PC-3 (cell line): ENCODE data around the gene PRDM15. TPM values are rescaled to one million over a fixed set of nuclear protein-coding genes. Genes with fewer than 3 reads are reported as not detected.
A peak's percentile ranks its signal among the peaks of the same experiment; 100 is the strongest.

Source experiments
- ATAC-seq: fragments of 200-7000 bp; cut with Tn5 transposase; 2 replicates; pipeline ENCODE4 v1.9.1; 2020; ENCODE audit warnings: mild to moderate bottlenecking, moderate library complexity
- BruUV-seq: library from RNA; stranded (reverse); fragments of 400-500 nt; replicated peaks from 2 replicates; lab custom pipeline; 2021; lab: Mats Ljungman, UMichigan
- CTCF ChIA-PET: fragments of 300-600 bp; sonication (Branson Sonifier 250); formaldehyde crosslinking; loops from one replicate; lab custom pipeline; 2022; ENCODE audit warnings: antibody characterized with exemption; lab: Charles Lee
- POLR2A ChIA-PET: fragments of 300-600 bp; sonication (Branson Sonifier 250); formaldehyde crosslinking; loops from one replicate; lab custom pipeline; 2022; ENCODE audit warnings: antibody characterized with exemption; ENCODE audit not compliant: unreplicated experiment; lab: Charles Lee
- DNase-seq: peaks from one replicate; pipeline ENCODE4 v3.0.0-alpha.2; 2015
- H2AFZ ChIP-seq: fragments of 300-600 bp; sonication (generic); 2 replicates; pipeline ENCODE4 v1.6.0; 2016; ENCODE audit warnings: antibody characterized with exemption, low read length
- H3F3A ChIP-seq: fragments of 300-600 bp; sonication (generic); one replicate; pipeline ENCODE4 v1.6.0; 2017; ENCODE audit warnings: antibody characterized with exemption, low read length, control low read depth, mild to moderate bottlenecking; ENCODE audit not compliant: unreplicated experiment
- H3K27ac ChIP-seq: fragments of 300-600 bp; sonication (generic); 2 replicates; pipeline ENCODE4 v1.5.1; 2016; ENCODE audit warnings: mild to moderate bottlenecking, low read length
- H3K27me3 ChIP-seq: fragments of 300-600 bp; sonication (generic); 2 replicates; pipeline ENCODE4 v1.6.1; 2016; ENCODE audit warnings: low read length, mixed read lengths
- H3K36me3 ChIP-seq: fragments of 300-600 bp; sonication (generic); 2 replicates; pipeline ENCODE4 v1.6.1; 2016; ENCODE audit warnings: low read depth, mixed run types, low read length, mixed read lengths
- H3K4me1 ChIP-seq: fragments of 300-600 bp; sonication (generic); 2 replicates; pipeline ENCODE4 v1.5.1; 2016; ENCODE audit warnings: low read length; ENCODE audit not compliant: insufficient read depth
- H3K4me2 ChIP-seq: fragments of 300-600 bp; sonication (generic); 2 replicates; pipeline ENCODE4 v1.6.0; 2016; ENCODE audit warnings: low read length
- H3K4me3 ChIP-seq: fragments of 300-600 bp; sonication (generic); 2 replicates; pipeline ENCODE4 v1.5.1; 2016; ENCODE audit warnings: mild to moderate bottlenecking, low read length, mixed read lengths
- H3K79me2 ChIP-seq: fragments of 300-600 bp; sonication (generic); 2 replicates; pipeline ENCODE4 v1.6.1; 2017; ENCODE audit warnings: low read length, mixed read lengths
- H3K9ac ChIP-seq: fragments of 300-600 bp; sonication (generic); 2 replicates; pipeline ENCODE4 v1.6.0; 2016; ENCODE audit warnings: mild to moderate bottlenecking, low read length
- H3K9me2 ChIP-seq: fragments of 300-600 bp; sonication (generic); replicated peaks from 2 replicates; pipeline ENCODE4 v1.6.1; 2016; ENCODE audit warnings: mixed run types, low read length, mixed read lengths
- H3K9me3 ChIP-seq: fragments of 300-600 bp; sonication (generic); 2 replicates; pipeline ENCODE4 v1.6.1; 2016; ENCODE audit warnings: low read length, mixed read lengths
- H4K20me1 ChIP-seq: fragments of 300-600 bp; sonication (generic); 2 replicates; pipeline ENCODE4 v1.6.1; 2016; ENCODE audit warnings: low read length, mixed read lengths
- EZH2 ChIP-seq: fragments of 300-600 bp; sonication (generic); IDR thresholded peaks from one replicate; pipeline ENCODE4 v1.6.1; 2017; ENCODE audit warnings: antibody characterized with exemption, mild to moderate bottlenecking, low read length; ENCODE audit not compliant: unreplicated experiment
- EZH2phosphoT487 ChIP-seq: fragments of 300-600 bp; sonication (generic); IDR thresholded peaks from 2 replicates; pipeline ENCODE4 v1.6.1; 2018; ENCODE audit warnings: mild to moderate bottlenecking, antibody characterized with exemption, low read length, borderline replicate concordance
- intact Hi-C: fragments of 100-400 bp; cut with micrococcal nuclease; formaldehyde crosslinking; loops from 2 replicates; pipeline ENCODE4 v1.9.0; 2023
- total RNA-seq: library from RNA; depleted of rRNA; stranded (reverse); fragments of >200 nt; gene quantifications from 2 replicates; pipeline ENCODE4 v1.2.3, GENCODE V29; 2014
- TF ChIP-seq, protein P1 (sequence below): fragments of 300-600 bp; sonication (generic); conservative IDR thresholded peaks from 2 replicates; pipeline ENCODE4 v1.5.1; 2017; ENCODE audit warnings: antibody characterized with exemption, low read depth, mild to moderate bottlenecking, low read length

Gene PRDM15
- total RNA-seq, 1 experiment from 2014 or later, result 13.4 TPM

DNA sequence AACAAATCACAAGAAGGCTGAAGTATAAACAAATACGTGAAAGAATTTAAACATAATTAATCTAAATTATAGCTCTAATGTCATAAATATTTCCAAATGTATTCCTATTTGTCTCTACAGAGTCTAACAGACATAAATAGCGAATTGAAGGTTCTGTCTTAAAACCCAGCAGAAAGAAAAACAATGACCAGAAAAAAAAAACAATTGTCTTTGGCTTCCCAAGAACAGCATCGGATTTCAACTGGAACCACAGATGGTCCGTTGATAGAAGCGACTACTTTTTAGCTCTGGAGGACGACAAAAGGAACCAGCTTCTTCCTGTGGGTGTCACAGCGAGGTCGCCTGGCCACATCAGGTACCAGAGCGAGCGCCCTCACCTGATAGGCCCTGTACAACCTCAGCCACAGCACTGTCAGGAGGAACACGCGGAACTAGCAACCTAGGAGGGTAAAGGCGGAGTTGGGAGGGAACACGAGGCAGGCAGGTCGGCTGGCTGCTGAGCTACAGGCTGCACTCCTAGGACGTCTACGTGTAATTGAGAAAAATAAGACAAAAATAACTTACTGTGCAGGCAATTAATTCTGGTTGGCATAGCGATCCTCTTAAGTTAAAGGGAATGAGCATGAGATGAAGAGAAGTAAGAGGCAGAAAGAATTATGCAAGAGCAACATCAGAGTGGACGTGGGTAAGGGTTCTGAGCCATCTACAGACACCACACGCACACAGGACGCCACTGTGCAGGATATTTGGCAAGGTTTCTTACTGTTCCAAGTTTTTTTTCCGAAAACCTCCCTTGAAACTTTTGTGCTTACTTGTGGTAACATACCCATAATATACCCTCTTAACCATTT, 16.7 kb upstream of the PRDM15 start:
- no peak overlapping the region for H3K27ac ChIP-seq
- no TSS peak for BruUV-seq

DNA sequence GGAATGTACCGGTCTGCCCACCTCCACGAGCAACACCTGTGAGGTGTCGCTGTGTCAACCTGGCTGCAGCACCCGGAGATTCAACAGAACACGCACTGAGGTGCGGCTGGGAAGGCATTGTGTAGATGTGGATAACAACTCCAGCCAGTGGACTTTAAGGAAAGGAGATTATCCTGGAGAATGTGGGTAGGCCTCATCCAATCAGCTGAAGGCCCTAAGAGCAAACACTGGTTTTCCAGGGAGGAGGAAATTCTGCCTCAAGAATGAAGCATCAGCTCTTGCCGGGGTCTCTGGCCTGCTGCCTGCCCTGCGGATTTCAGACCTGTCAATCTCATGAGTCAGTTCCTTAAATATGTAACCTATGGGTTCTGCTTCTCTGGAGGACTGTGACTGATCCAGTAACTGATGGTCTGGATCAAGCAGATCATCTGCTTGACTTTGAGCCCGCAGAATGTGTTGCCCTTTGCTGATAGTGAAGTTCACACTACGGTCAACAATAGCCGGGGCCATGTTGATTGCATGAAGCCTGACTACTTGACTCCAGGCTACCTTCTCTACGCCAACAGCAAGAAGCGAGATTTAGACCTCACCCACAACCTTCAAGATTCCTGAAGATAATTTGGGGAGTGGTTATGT, 15.9 kb upstream of the PRDM15 start:
- Histone ChIP-seq H3K27ac (no peak overlapping the region), H3K27me3 (no peaks in the 10 kb centered on the region), H3K9ac (no peak overlapping the region), H3K9me3 (no peaks in the 10 kb centered on the region), H2AFZ (no peak overlapping the region), H4K20me1 (no peaks in the 10 kb centered on the region), H3K4me1 (peaks cover 28% of the 10 kb centered on the region), H3K4me2 (peak overlapping the region; percentile 16; the same call in 1 of the 2 replicates), H3K9me2 (no peaks in the 10 kb centered on the region), H3F3A (no peaks in the 10 kb centered on the region), H3K79me2 (no peaks in the 10 kb centered on the region), H3K36me3 (peaks cover 13% of the 10 kb centered on the region), H3K4me3 (no peak overlapping the region)
- intact Hi-C loops, result no loop called here
- peak; percentile 82 for ATAC-seq
- DNase-seq, result peak; percentile 85
- ChIA-PET CTCF (no interaction called here), POLR2A (no interaction called here)
- no TSS peak for BruUV-seq
- TF ChIP-seq EZH2phosphoT487, result no peak
- TF ChIP-seq, protein P1, sequence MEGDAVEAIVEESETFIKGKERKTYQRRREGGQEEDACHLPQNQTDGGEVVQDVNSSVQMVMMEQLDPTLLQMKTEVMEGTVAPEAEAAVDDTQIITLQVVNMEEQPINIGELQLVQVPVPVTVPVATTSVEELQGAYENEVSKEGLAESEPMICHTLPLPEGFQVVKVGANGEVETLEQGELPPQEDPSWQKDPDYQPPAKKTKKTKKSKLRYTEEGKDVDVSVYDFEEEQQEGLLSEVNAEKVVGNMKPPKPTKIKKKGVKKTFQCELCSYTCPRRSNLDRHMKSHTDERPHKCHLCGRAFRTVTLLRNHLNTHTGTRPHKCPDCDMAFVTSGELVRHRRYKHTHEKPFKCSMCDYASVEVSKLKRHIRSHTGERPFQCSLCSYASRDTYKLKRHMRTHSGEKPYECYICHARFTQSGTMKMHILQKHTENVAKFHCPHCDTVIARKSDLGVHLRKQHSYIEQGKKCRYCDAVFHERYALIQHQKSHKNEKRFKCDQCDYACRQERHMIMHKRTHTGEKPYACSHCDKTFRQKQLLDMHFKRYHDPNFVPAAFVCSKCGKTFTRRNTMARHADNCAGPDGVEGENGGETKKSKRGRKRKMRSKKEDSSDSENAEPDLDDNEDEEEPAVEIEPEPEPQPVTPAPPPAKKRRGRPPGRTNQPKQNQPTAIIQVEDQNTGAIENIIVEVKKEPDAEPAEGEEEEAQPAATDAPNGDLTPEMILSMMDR, result no peak
- TF ChIP-seq EZH2, result no peak

More for the DNA sequence above, 16.7 kb upstream of the PRDM15 start:
- TF ChIP-seq, protein P1, result no peak
- no peak for TF ChIP-seq EZH2phosphoT487
- no peak for TF ChIP-seq EZH2
- Histone ChIP-seq H3K4me2 (peak overlapping the region; percentile 16; the same call in 1 of the 2 replicates), H3K4me1 (peaks cover 28% of the 10 kb centered on the region), H3K79me2 (no peaks in the 10 kb centered on the region), H3F3A (no peaks in the 10 kb centered on the region), H3K9me2 (no peaks in the 10 kb centered on the region), H3K4me3 (no peak overlapping the region), H3K9ac (no peak overlapping the region), H3K36me3 (peaks cover 13% of the 10 kb centered on the region), H4K20me1 (no peaks in the 10 kb centered on the region), H3K9me3 (no peaks in the 10 kb centered on the region), H3K27me3 (no peaks in the 10 kb centered on the region), H2AFZ (no peak overlapping the region)
- POLR2A ChIA-PET, result no interaction called here
- intact Hi-C loops, result no loop called here
- CTCF ChIA-PET, result no interaction called here
- DNase-seq, result no peak
- no peak for ATAC-seq

DNA sequence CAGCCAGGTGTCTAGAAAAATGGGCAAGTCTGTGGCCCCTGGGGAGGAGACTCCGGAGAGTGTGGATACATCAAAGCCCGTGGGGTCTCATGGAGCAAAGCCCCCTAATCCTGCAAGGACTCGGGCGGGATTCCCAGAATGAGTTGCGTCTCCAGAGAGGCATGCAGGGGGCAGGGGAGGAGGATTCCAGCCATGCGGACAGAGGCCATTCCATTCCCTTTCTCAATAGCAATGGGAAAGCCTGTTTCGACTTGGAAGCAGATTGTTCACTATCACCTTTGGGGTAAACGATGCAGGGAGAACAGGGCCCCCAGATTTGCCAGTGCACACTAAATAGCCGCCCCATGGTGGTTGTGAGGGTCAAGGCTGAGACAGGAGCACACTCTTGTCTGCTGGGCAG, 15.4 kb upstream of the PRDM15 start:
- TF ChIP-seq EZH2phosphoT487, result no peak
- TF ChIP-seq EZH2, result no peak
- TF ChIP-seq, protein P1, result no peak
- Histone ChIP-seq H3K4me3 (no peak overlapping the region), H4K20me1 (no peaks in the 10 kb centered on the region), H3K9me2 (no peaks in the 10 kb centered on the region), H3K36me3 (peaks cover 13% of the 10 kb centered on the region), H3K79me2 (no peaks in the 10 kb centered on the region), H3K4me2 (no peak overlapping the region), H3K9ac (no peak overlapping the region), H3F3A (no peaks in the 10 kb centered on the region), H2AFZ (no peak overlapping the region), H3K27me3 (no peaks in the 10 kb centered on the region), H3K27ac (no peak overlapping the region), H3K4me1 (peaks cover 28% of the 10 kb centered on the region), H3K9me3 (no peaks in the 10 kb centered on the region)
- POLR2A ChIA-PET, result no interaction called here
- ATAC-seq (no peak), DNase-seq (no peak)
- CTCF ChIA-PET, result no interaction called here
- intact Hi-C loops, result no loop called here
- BruUV-seq, result no TSS peak
